GM12872 (cell line): ENCODE measurements around the gene IFT43.
A peak's percentile ranks its signal among the peaks of the same experiment; 100 is the strongest.

Experiments used
- CTCF ChIP-seq: IDR thresholded peaks from 3 replicates; pipeline ENCODE4 v1.5.1; 2011; ENCODE audit warnings: low read depth, mild to moderate bottlenecking, low read length, moderate library complexity; ENCODE audit not compliant: insufficient read depth

IFT43 gene

GRCh38 chr14:76115010-76115422 lies 129.5 kb downstream of the IFT43 start:
- TF ChIP-seq CTCF = 0 out of 3 replicates have a peak, but pooled peaks have one; percentile 7

GRCh38 chr14:76117789-76118484 lies 132.4 kb downstream of the IFT43 start:
- no peak for TF ChIP-seq CTCF

- no peak for TF ChIP-seq CTCF
Measured at GRCh38 chr14:76118594-76118993, 133.0 kb downstream of the IFT43 start.

- TF ChIP-seq CTCF = no peak
Measured at GRCh38 chr14:76121089-76121748, 135.7 kb downstream of the IFT43 start.

- TF ChIP-seq CTCF = no peak
Measured at GRCh38 chr14:76123426-76124225, 138.1 kb downstream of the IFT43 start.

GRCh38 chr14:76125511-76125910 lies 139.9 kb downstream of the IFT43 start:
- TF ChIP-seq CTCF = no peak

- no peak for TF ChIP-seq CTCF
Measured at GRCh38 chr14:76126076-76126475, 140.5 kb downstream of the IFT43 start.
